Kidney tubule cell (primary cell): Measurements from ENCODE around the gene ALDH16A1.

Experiments
- DNase-seq: peaks from one replicate; pipeline ENCODE4 v3.0.0-alpha.2; 2018; ENCODE audit warnings: low spot score

ALDH16A1 gene

GRCh38 chr19:49423985-49424303, 29.1 kb upstream of the ALDH16A1 start:
- no peak for DNase-seq

GRCh38 chr19:49425178-49425577, 27.8 kb upstream of the ALDH16A1 start, which contains the start of gene GFY:
GFY (plus strand) TSS chr19:49425388; CDS start chr19:49426431, 1,043 bp downstream.
- DNase-seq: no peak

DNA sequence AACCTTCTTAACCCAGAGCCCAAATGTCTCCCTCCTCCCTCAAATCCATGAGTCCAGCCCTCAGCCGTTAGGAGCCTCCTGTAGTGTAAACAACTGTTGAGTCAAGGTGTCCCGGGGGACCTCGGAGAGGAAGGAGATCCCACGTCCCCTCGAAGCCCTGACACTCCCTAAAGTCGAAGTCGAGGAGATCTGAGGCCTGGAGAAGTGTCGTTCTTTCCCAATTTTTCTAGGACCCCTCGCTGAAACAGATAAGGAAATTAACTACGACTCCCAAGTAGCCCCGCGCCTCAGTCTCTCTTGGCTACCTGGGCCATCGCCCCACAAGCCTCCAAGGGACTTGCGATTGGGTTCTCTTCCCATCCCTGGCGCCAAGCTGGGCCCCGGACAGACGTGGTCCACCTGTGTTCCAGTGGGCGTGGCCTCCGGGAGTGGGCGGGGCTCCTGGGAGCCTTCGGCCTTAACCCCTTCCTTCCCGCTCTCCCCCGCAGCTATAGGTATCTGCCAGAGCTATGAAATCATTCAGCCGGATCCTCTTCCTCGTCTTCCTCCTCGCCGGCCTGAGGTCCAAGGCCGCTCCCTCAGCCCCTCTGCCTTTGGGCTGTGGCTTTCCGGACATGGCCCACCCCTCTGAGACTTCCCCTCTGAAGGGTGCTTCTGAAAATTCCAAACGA, 27.0 kb upstream of the ALDH16A1 start:
- DNase-seq: no peak

GRCh38 chr19:49427339-49427738, 25.7 kb upstream of the ALDH16A1 start:
- DNase-seq: no peak

DNA sequence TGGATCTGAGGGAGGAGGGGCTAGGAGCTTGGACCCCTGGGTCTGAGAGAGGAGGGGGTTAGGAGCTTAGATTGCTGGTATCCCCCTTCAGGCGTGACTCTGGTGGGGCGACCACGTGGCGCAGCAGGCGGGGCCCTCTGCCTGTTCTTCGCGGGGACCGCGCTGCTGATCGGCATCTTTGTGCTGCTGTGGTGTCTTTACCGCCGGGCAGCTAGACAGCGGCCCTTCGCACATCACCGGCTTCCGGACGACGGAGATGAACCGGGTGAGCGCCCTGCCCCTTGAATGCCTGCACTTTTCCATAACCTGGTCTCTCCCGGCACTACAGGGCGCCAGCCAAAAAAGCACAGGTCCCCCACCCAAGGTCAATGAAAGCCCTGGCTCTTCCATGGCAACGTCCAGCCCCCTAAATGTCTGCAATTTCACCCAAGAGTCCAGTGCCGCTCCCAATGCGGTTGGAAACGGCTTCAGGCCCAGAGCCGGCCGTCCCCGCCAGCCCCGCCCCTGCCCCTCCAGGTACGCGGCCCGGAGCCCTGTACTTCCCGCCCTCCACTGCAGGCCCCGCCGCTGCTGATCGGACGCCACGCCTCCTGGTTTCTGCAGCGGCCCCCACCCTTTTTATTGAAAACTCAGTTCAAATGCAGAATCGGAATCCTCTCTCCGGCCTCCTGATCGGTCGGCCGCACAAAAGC, 25.0 kb upstream of the ALDH16A1 start:
- DNase-seq: peak; percentile 17

GRCh38 chr19:49428547-49429451, 24.2 kb upstream of the ALDH16A1 start:
- DNase-seq: no peak

DNA sequence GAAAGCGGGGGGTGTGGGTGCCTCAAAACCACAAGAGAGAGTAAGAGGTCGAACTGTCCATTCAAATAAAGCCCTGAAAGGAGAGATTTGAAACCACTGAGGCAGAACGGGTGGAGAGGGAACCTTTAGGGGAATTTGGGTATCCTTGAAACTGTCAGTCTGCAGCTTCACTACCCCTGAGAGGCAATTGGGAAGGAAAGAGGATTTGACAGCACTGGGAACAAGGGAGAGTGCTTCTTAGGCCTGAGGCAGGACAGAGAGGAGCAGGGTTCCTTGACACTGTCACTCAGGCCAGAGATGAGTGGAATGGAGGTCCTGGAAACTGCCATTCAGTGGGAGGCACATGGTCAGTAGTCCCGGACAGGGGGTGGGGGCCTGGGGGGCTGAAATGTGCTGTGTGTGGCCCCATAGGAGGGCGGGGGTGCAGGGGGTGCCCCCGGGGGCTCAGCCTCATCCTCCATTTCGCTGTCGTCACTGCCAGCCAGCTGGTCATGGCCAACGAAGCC, 22.8 kb upstream of the ALDH16A1 start:
- DNase-seq: no peak

DNA sequence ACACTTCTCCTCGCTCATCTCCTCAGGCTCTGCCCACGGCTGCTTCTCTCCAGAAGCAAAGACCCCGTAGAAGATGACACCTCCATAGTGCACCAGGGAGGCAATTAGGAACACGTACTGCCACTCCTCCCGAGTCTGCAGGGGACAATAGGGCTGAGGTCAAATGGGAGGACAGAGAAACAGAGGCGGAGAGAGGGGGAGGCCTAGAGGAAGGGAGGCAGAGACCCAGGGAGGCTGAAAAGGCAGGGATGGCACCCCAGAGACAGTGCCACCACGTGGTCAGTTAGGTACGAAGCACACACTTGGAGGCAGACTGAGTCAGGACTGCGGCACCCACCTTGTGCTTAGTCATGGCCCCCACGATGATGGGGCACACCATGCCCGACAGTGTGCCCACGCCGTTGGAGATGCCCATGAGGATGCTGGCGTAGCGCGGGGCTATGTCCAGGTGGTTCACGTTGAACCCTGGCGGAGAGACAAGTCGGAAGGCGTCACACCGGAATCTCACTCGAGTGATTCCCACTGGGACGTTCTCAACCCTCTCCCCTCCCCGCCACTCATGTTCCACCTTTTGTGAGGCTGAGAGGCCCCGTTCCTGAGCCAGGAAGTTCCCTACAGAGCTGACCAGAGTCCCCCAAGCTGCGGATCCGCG, 22.2 kb upstream of the ALDH16A1 start:
- DNase-seq: peak; percentile 22

DNA sequence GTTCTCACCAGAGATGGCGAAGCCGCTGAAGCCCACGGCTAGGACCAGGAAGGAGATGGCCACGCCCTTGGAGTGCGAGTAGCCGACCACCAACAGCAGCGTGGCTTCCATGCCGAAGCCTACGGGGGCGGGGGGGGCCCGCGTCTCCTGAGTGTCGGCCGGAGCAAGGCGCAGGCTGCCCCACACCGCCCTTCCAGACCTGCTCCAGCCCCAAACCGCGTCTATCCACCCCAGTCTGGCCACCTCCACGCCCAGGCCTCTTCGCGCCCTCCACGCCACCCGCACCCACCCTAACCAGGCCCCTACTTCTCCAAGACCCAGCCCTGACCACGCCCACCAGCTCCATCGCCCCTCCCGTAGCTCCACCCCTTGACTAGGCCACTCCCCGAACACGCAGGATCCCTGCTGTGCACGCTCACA, 21.7 kb upstream of the ALDH16A1 start:
- no peak for DNase-seq

GRCh38 chr19:49432141-49433073, 20.6 kb upstream of the ALDH16A1 start:
- DNase-seq: peak; percentile 26

GRCh38 chr19:49433240-49433901, 19.7 kb upstream of the ALDH16A1 start:
- no peak for DNase-seq

DNA sequence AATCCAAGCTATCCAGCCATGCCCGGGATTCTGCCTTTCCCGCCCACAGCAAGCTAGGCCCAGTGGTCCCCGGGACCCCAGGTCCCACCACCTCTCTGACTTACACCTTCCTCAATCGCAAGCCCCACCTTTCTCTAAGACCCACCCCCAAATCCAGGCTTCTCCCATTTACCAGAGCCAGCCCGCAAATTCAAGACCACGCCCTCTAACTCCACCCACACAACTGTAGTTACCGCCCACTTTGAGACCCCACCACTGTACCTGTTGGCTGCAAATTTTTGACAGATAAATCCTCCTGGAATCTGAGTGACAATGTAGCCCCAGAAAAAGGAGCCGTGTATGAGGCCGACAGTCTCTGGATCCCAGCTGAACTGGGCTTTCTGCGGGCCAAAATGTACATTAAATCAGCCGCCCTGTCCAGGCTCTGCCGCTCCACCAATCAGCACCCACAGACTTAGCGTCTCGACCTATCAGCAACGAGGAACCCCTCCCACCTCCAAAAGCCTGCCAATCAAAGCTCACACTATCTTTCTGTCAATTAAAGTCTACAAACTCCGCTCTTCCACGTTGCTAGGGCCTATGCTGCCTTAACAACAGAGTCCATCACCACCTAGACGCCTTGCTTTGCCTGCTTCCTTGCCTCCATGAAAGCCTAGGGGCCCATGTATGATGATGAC, 18.0 kb upstream of the ALDH16A1 start:
- DNase-seq: no peak

GRCh38 chr19:49435670-49436069, 17.4 kb upstream of the ALDH16A1 start:
- DNase-seq: no peak

- DNase-seq: no peak
Observed at GRCh38 chr19:49436381-49437017, 16.5 kb upstream of the ALDH16A1 start.

- DNase-seq: no peak
Observed at GRCh38 chr19:49437231-49437630, 15.8 kb upstream of the ALDH16A1 start.

GRCh38 chr19:49438261-49438660, 14.8 kb upstream of the ALDH16A1 start:
- DNase-seq: no peak

DNA sequence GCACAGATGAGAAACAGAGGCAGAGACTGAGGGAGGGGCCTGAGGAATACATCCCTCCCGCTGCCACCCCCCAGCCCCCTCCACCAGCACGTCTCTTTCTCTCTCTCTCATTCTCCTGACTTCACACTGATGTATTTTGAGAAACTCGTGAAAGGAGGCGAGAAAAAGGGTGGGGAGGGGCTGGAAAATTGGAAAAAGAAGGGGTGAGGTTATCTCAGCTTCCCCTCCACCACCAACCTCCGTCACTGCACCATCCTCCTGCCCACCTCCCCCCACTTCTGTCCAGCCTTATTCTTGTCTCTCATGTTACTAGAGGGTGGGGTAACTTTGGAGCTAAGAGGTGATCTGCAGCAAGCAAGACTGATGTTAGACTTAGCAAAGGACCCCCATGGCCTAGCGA, 13.2 kb upstream of the ALDH16A1 start:
- no peak for DNase-seq

GRCh38 chr19:49440439-49441209, 12.4 kb upstream of the ALDH16A1 start:
- no peak for DNase-seq
